CD14-positive monocyte (primary cell): ENCODE data around the gene GPATCH1. TPM values are rescaled to one million over a fixed set of nuclear protein-coding genes. Genes with fewer than 3 reads are reported as not detected.

ENCODE experiments used
- DNase-seq, 3 donors: peaks; one replicate each; pipeline ENCODE4 v3.0.0-alpha.2; 2011 to 2022
- H2AFZ ChIP-seq: 2 replicates; pipeline ENCODE4 v1.6.0; 2012; ENCODE audit warnings: mild to moderate bottlenecking, low read depth, low read length, inconsistent platforms; ENCODE audit not compliant: insufficient read depth, poor library complexity, severe bottlenecking
- H3K27ac ChIP-seq, 2 donors: 1 replicate in 1 of 2; 2 replicates in 1 of 2; pipeline ENCODE4 v1.5.1; 2012 to 2013; ENCODE audit warnings: low read length in 2 of 2, control low read depth in 1 of 2, inconsistent platforms in 1 of 2, low read depth in 1 of 2, mild to moderate bottlenecking in 1 of 2
- H3K27me3 ChIP-seq, 2 donors: one replicate each; pipeline versions ENCODE4 v1.6.0 to v1.6.1; 2011 to 2013; ENCODE audit warnings: low read length in 2 of 2; ENCODE audit not compliant: control insufficient read depth in 2 of 2, insufficient read depth in 2 of 2
- H3K36me3 ChIP-seq, 2 donors: replicated peaks in 1 of 2; 1 replicate in 1 of 2; 2 replicates in 1 of 2; pipeline versions ENCODE4 v1.5.1 to v1.6.1; 2012 to 2013; ENCODE audit warnings: low read length in 2 of 2, control low read depth in 1 of 2, inconsistent platforms in 1 of 2, mild to moderate bottlenecking in 1 of 2; ENCODE audit not compliant: insufficient read depth in 2 of 2, control insufficient read depth in 1 of 2
- H3K4me1 ChIP-seq, 2 donors: 1 replicate in 1 of 2; 2 replicates in 1 of 2; pipeline versions ENCODE4 v1.5.1 to v1.6.1; 2012 to 2013; ENCODE audit warnings: low read length in 2 of 2, control low read depth in 1 of 2, inconsistent platforms in 1 of 2, mild to moderate bottlenecking in 1 of 2, moderate library complexity in 1 of 2; ENCODE audit not compliant: insufficient read depth in 2 of 2, control insufficient read depth in 1 of 2
- H3K4me2 ChIP-seq: replicated peaks from 2 replicates; pipeline ENCODE3; 2012; ENCODE audit warnings: low read length, moderate library complexity, mild to moderate bottlenecking; ENCODE audit not compliant: poor library complexity, severe bottlenecking; ENCODE audit errors: extremely low read depth
- H3K4me3 ChIP-seq, 3 experiments: fragments of 200-600 bp in 1 of 3; sonication (generic) in 1 of 3; replicated peaks in 1 of 3; 1 replicate in 2 of 3; 2 replicates in 1 of 3; pipeline ENCODE4 v1.5.1; 2011 to 2013; ENCODE audit warnings: low read length in 3 of 3, mild to moderate bottlenecking in 3 of 3, control low read depth in 2 of 3, low read depth in 2 of 3, inconsistent platforms in 1 of 3, moderate library complexity in 1 of 3
- H3K79me2 ChIP-seq: 2 replicates; pipeline ENCODE4 v1.6.0; 2012; ENCODE audit warnings: mild to moderate bottlenecking, control low read depth, inconsistent platforms, low read length, moderate library complexity; ENCODE audit not compliant: insufficient read depth
- H3K9ac ChIP-seq: 2 replicates; pipeline ENCODE4 v1.6.0; 2017; ENCODE audit warnings: low read length, mild to moderate bottlenecking; ENCODE audit not compliant: insufficient read depth, poor library complexity, severe bottlenecking
- H3K9me3 ChIP-seq, 2 donors: replicated peaks in 1 of 2; 1 replicate in 1 of 2; 2 replicates in 1 of 2; pipeline versions ENCODE4 v1.5.1 to v1.6.1; 2012 to 2013; ENCODE audit warnings: low read length in 2 of 2, control low read depth in 1 of 2; ENCODE audit not compliant: control insufficient read depth in 1 of 2, insufficient read depth in 1 of 2
- H4K20me1 ChIP-seq: 2 replicates; pipeline ENCODE4 v1.6.0; 2012; ENCODE audit warnings: mild to moderate bottlenecking, low read length, control low read depth, moderate library complexity; ENCODE audit not compliant: insufficient read depth
- H3K27ac Mint-ChIP-seq, 7 donors: one replicate each; pipeline ENCODE4 v1.8.0; 2020; ENCODE audit warnings: mild to moderate bottlenecking in 7 of 7, mixed read lengths in 7 of 7, moderate library complexity in 6 of 7, inconsistent platforms in 2 of 7
- H3K27me3 Mint-ChIP-seq, 3 donors: one replicate each; pipeline ENCODE4 v1.8.0; 2021 to 2022; ENCODE audit warnings: low read depth in 3 of 3, mild to moderate bottlenecking in 3 of 3, mixed read lengths in 3 of 3, moderate library complexity in 3 of 3, inconsistent platforms in 1 of 3
- H3K36me3 Mint-ChIP-seq, 2 donors: one replicate each; pipeline ENCODE4 v1.8.0; 2020; ENCODE audit warnings: mixed read lengths in 2 of 2, inconsistent platforms in 1 of 2, mild to moderate bottlenecking in 1 of 2
- H3K4me1 Mint-ChIP-seq: one replicate; pipeline ENCODE4 v1.8.0; 2020; ENCODE audit warnings: mild to moderate bottlenecking, mixed read lengths
- H3K4me3 Mint-ChIP-seq, 2 donors: one replicate each; pipeline ENCODE4 v1.8.0; 2020; ENCODE audit warnings: mild to moderate bottlenecking in 2 of 2, mixed read lengths in 2 of 2, moderate library complexity in 1 of 2
- H3K9me3 Mint-ChIP-seq, 7 donors: one replicate each; pipeline ENCODE4 v1.8.0; 2020 to 2022; ENCODE audit warnings: mixed read lengths in 7 of 7, mild to moderate bottlenecking in 6 of 7, moderate library complexity in 6 of 7, inconsistent platforms in 2 of 7
- WGBS: methylation state at CpG from one replicate; pipeline ENCODE4 v1.1.5; 2013; ENCODE audit warnings: missing lambda C conversion rate; ENCODE audit not compliant: insufficient coverage; 5-methylcytosine and 5-hydroxymethylcytosine counted together
- intact Hi-C, 2 donors: fragments of 100-400 bp; cut with micrococcal nuclease; formaldehyde crosslinking; loops; one replicate each; pipeline versions ENCODE4 v1.15.0 to v1.15.1; 2023
- polyA plus RNA-seq, 3 donors: library from polyadenylated mRNA; depleted of rRNA in 1 of 3; unstranded in 2 of 3; stranded (reverse) in 1 of 3; fragments of 300-500 nt in 2 of 3; fragments of >200 nt in 1 of 3; fragmentation: Illumina TruSeq in 2 of 3; gene quantifications; 1 replicate in 2 of 3; 2 replicates in 1 of 3; pipeline ENCODE4 v1.2.3, GENCODE V29; 2012 to 2021
- TF ChIP-seq, protein P1 (sequence below): fragments of 200-600 bp; IDR thresholded peaks from one replicate; pipeline ENCODE4 v1.8.0; 2022; ENCODE audit warnings: antibody characterized with exemption, mild to moderate bottlenecking

The GPATCH1 gene
- polyA plus RNA-seq, 3 donors, result 1.4 to 6.8 (median 4.0) TPM

DNA sequence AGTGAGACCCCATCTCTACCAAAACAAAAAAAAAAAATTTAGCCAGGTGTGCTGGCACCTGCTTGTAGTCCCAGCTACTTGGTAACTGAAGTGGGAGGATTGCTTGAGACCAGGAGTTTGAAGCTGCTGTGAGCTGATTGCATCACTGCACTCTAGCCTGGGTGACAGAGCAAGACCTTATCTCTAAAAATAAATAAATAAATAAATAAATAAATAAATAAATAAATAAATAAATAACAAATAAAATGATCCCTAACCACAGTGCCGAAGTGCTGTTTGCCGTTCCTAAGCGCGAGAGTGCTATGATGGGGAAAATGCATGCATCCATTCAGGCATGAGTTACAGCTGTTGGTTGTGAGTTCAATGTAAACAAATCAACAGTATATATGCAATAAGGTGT, 78.2 kb downstream of the GPATCH1 start:
- Mint-ChIP-seq H3K27ac (no peak overlapping the region), H3K36me3 (peaks cover 0 to 3% of the 10 kb centered on the region in 2 donors), H3K4me3 (no peak overlapping the region), H3K27me3 (peaks cover 0 to 2% (median 2%) of the 10 kb centered on the region in 3 donors), H3K4me1 (peaks cover 26% of the 10 kb centered on the region), H3K9me3 (no peaks in the 10 kb centered on the region)
- DNase-seq, result no peak
- no peaks in the 10 kb centered on the region for H3K79me2 ChIP-seq
- H3K27ac ChIP-seq, result no peak overlapping the region
- no CpG with 5 or more reads among the region's 4 CpGs for WGBS
- H3K36me3 ChIP-seq, result no peaks in the 10 kb centered on the region
- TF ChIP-seq, protein P1, sequence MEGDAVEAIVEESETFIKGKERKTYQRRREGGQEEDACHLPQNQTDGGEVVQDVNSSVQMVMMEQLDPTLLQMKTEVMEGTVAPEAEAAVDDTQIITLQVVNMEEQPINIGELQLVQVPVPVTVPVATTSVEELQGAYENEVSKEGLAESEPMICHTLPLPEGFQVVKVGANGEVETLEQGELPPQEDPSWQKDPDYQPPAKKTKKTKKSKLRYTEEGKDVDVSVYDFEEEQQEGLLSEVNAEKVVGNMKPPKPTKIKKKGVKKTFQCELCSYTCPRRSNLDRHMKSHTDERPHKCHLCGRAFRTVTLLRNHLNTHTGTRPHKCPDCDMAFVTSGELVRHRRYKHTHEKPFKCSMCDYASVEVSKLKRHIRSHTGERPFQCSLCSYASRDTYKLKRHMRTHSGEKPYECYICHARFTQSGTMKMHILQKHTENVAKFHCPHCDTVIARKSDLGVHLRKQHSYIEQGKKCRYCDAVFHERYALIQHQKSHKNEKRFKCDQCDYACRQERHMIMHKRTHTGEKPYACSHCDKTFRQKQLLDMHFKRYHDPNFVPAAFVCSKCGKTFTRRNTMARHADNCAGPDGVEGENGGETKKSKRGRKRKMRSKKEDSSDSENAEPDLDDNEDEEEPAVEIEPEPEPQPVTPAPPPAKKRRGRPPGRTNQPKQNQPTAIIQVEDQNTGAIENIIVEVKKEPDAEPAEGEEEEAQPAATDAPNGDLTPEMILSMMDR, result no peak
- no peaks in the 10 kb centered on the region for H3K27me3 ChIP-seq
- H3K4me3 ChIP-seq, result no peak overlapping the region
- H3K4me1 ChIP-seq, result peaks cover 12 to 50% of the 10 kb centered on the region in 2 donors
- H4K20me1 ChIP-seq, result no peaks in the 10 kb centered on the region
- H3K4me2 ChIP-seq, result no peak overlapping the region
- no peak overlapping the region for H3K9ac ChIP-seq
- no peak overlapping the region for H2AFZ ChIP-seq
- intact Hi-C loops, result no loop called here
- H3K9me3 ChIP-seq, result no peaks in the 10 kb centered on the region

DNA sequence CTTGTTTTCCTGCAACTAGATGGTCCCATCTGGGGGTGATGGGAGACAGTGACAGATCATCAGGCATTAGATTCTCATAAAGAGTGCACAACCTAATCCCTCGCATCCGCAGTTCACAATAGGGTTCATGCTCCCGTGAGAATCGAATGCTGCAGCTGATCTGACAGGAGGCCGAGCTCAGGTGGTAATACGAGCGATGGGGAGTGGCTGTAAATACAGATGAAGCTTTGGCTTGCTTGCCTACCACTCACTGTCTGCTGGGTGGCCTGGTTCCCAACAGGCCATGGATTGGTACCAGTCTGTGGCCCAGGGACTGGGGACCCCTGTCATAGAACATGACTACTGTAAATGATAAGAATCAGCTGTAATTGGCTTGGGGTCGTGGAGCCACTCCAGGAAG, 78.9 kb downstream of the GPATCH1 start:
- DNase-seq, result no peak
- peak overlapping the region in 1 of 2 donors; percentile 72 for H3K27ac ChIP-seq
- peaks cover 0 to 5% of the 10 kb centered on the region in 2 donors for H3K36me3 Mint-ChIP-seq
- 86% methylated on average over 8 of the region's 8 CpGs for WGBS
- peak overlapping the region in 4 of 7 donors; percentile 41 to 90 (median 86) for H3K27ac Mint-ChIP-seq
- intact Hi-C loops, result no loop called here
- no peaks in the 10 kb centered on the region for H3K79me2 ChIP-seq
- TF ChIP-seq, protein P1, result no peak
- H3K27me3 ChIP-seq, result no peaks in the 10 kb centered on the region
- H3K9ac ChIP-seq, result no peak overlapping the region
- H3K36me3 ChIP-seq, result no peaks in the 10 kb centered on the region
- peaks cover 0 to 2% (median 2%) of the 10 kb centered on the region in 3 donors for H3K27me3 Mint-ChIP-seq
- no peaks in the 10 kb centered on the region for H4K20me1 ChIP-seq
- no peak overlapping the region for H3K4me3 ChIP-seq
- no peak overlapping the region for H3K4me3 Mint-ChIP-seq
- H3K9me3 ChIP-seq, result no peaks in the 10 kb centered on the region
- peak overlapping the region; percentile 51 for H2AFZ ChIP-seq
- H3K4me1 Mint-ChIP-seq, result peaks cover 26% of the 10 kb centered on the region
- no peak overlapping the region for H3K4me2 ChIP-seq
- peaks cover 12 to 50% of the 10 kb centered on the region in 2 donors for H3K4me1 ChIP-seq
- H3K9me3 Mint-ChIP-seq, result no peaks in the 10 kb centered on the region
